ENCODE results near the gene PBX1. TPM values are rescaled to one million over a fixed set of nuclear protein-coding genes. Genes with fewer than 3 reads are reported as not detected.

The PBX1 gene
- total RNA-seq, 2 experiments from 2014 or later: not detected

- POLR2A ChIA-PET: no interaction called here
- intact Hi-C loops (cut with micrococcal nuclease): no loop called here
- no peaks in the 10 kb centered on the region for H3K9me3 Mint-ChIP-seq
- ATAC-seq: no peak
- H3K4me1 Mint-ChIP-seq (ENCODE audit: low read depth): no peaks in the 10 kb centered on the region
- TF ChIP-seq CTCF (IDR thresholded peaks at IDR 0.05): no peak
- H3K36me3 Mint-ChIP-seq (ENCODE audit: low read depth): no peaks in the 10 kb centered on the region
- DNase-seq: no peak
- CTCF ChIA-PET: no interaction called here
- H3K27ac Mint-ChIP-seq: no peak overlapping the region
- H3K4me3 Mint-ChIP-seq: no peak overlapping the region
- H3K27me3 Mint-ChIP-seq: no peaks in the 10 kb centered on the region
Measured at GRCh38 chr1:164846731-164847691, 288.0 kb downstream of the PBX1 start.

DNA sequence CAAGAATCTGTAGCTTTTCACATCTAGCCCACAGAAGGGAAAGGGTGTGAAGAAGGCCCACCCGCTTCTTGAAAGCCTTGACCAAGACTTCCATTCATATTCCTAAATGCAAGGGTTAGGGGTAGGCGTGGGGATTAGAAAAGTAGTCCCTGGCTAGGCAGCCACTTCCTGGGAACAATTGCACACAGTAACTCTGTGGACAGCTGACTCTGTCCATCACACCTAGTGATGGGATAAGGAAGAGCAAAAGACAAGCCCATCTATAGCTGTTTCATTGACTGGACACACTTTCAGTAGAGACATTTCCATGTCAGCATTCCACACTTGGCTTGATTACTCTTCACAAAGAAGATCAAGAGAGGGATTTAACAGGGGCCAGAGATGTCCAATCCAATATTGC is 294.2 kb downstream of the PBX1 start:
- H3K9me3 Mint-ChIP-seq: no peaks in the 10 kb centered on the region
- no peaks in the 10 kb centered on the region for H3K4me1 Mint-ChIP-seq (ENCODE audit: low read depth)
- no peak for TF ChIP-seq CTCF (IDR thresholded peaks at IDR 0.05)
- CTCF ChIA-PET: no interaction called here
- no peak overlapping the region for H3K4me3 Mint-ChIP-seq
- ATAC-seq (no peak), DNase-seq (no peak)
- no peaks in the 10 kb centered on the region for H3K27me3 Mint-ChIP-seq
- no peak overlapping the region for H3K27ac Mint-ChIP-seq
- no peaks in the 10 kb centered on the region for H3K36me3 Mint-ChIP-seq (ENCODE audit: low read depth)
- intact Hi-C loops (cut with micrococcal nuclease): no loop called here
- POLR2A ChIA-PET: interaction anchor here (1.3 kb wide), 1 partner anchor 13 kb away, joined by 4 read pairs; no protein-coding TSS in a partner anchor

GRCh38 chr1:164855716-164856329 is 296.8 kb downstream of the PBX1 start:
- Mint-ChIP-seq H3K27me3 (no peaks in the 10 kb centered on the region), H3K27ac (no peak overlapping the region)
- no peak for TF ChIP-seq CTCF (IDR thresholded peaks at IDR 0.05)

DNA sequence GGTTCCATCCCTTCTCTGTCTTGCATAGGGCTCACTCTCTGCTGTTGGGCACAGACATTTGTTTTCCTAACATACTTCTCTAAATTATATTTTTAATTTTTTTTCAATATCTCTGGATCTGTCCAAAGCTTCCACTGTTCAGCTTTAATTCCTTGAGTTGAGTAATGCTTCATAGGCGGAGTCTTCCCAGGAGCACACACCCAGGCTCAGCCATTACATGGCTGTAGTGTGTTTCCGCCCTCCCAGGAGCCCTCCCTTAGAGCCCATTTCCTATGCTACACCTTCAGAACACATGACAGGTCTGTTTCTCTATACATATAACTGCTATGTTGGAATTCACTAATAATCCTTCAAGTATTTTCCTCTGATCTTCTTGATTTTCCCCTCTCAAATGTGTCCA is 297.4 kb downstream of the PBX1 start:
- Mint-ChIP-seq H3K27ac (no peak overlapping the region), H3K9me3 (no peaks in the 10 kb centered on the region), H3K4me3 (no peak overlapping the region), H3K4me1 (ENCODE audit: low read depth) (no peaks in the 10 kb centered on the region), H3K27me3 (no peaks in the 10 kb centered on the region), H3K36me3 (ENCODE audit: low read depth) (no peaks in the 10 kb centered on the region)
- ATAC-seq (no peak), DNase-seq (no peak)
- intact Hi-C loops (cut with micrococcal nuclease): no loop called here
- CTCF ChIA-PET: no interaction called here
- no peak for TF ChIP-seq CTCF (IDR thresholded peaks at IDR 0.05)
- POLR2A ChIA-PET: no interaction called here

More at GRCh38 chr1:164855716-164856329, 296.8 kb downstream of the PBX1 start:
- Mint-ChIP-seq H3K9me3 (no peaks in the 10 kb centered on the region), H3K4me3 (no peak overlapping the region), H3K4me1 (ENCODE audit: low read depth) (no peaks in the 10 kb centered on the region), H3K36me3 (ENCODE audit: low read depth) (no peaks in the 10 kb centered on the region)
- intact Hi-C loops (cut with micrococcal nuclease): no loop called here
- ChIA-PET CTCF (no interaction called here), POLR2A (no interaction called here)
- DNase-seq (no peak), ATAC-seq (no peak)

- ChIA-PET CTCF (no interaction called here), POLR2A (no interaction called here)
- Mint-ChIP-seq H3K27ac (no peak overlapping the region), H3K4me3 (no peak overlapping the region), H3K9me3 (no peaks in the 10 kb centered on the region), H3K4me1 (ENCODE audit: low read depth) (no peaks in the 10 kb centered on the region), H3K27me3 (no peaks in the 10 kb centered on the region), H3K36me3 (ENCODE audit: low read depth) (no peaks in the 10 kb centered on the region)
- TF ChIP-seq CTCF (IDR thresholded peaks at IDR 0.05): no peak
- intact Hi-C loops (cut with micrococcal nuclease): no loop called here
- no peak for DNase-seq
- no peak for ATAC-seq
Measured at GRCh38 chr1:164857439-164857838, 298.5 kb downstream of the PBX1 start.

All from activated CD8-positive, alpha-beta T cell treated with anti-CD3 and anti-CD28 coated beads for 36 hours (primary cell).